Left hindlimb (tissue), 1 donor: Measurements from ENCODE around the gene MTUS2.
A peak's percentile ranks its signal among the peaks of the same experiment; 100 is the strongest.

Source experiments
- DNase-seq: peaks from one replicate; pipeline ENCODE4 v3.0.0-alpha.2; 2018

The MTUS2 gene

DNA sequence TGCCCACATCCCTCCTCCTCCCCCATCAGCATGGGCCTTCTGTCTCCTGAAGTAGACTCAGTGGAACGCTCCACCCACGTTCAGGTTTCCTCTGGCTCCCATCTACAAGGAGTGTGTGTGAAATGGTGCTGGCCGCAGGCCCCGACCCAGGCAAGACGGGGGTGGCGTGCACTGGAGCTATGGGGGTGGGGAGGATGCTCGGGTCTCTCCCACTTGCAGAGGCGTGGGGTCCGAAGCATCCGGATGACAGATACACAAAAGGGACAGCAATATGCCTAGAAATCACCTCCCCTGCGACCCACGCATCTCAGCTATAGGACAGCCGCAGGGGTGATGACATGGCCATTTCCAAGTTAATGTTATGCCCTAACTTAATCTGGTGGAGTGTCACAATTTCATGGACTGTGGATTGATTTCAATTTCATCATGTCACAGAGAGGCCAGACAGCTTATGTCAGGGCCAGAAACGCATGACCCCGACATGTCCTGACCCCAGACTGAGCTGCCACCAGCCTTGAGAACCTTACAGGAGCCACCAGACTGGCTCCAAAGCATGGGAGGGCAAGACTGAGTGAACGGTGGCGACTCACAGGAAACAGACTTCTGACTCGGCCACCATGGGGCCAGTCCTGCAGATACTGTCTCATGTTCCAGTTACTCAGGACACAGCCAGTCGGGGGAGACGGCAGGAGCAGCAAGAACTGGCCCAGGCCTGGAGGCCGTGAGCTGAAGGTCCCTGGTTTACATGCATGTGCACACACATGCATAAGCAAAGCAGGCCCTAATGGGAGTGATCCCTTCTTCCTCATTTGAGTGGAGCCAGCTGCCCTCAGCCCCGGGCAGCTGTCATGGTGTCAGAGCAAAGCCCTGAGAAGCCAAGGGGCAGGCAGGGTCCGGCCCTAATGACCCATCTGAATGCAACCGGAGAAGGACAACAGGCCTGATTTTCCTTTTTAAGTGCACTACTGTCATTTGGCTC, 693.2 kb downstream of the MTUS2 start:
- no peak for DNase-seq

DNA sequence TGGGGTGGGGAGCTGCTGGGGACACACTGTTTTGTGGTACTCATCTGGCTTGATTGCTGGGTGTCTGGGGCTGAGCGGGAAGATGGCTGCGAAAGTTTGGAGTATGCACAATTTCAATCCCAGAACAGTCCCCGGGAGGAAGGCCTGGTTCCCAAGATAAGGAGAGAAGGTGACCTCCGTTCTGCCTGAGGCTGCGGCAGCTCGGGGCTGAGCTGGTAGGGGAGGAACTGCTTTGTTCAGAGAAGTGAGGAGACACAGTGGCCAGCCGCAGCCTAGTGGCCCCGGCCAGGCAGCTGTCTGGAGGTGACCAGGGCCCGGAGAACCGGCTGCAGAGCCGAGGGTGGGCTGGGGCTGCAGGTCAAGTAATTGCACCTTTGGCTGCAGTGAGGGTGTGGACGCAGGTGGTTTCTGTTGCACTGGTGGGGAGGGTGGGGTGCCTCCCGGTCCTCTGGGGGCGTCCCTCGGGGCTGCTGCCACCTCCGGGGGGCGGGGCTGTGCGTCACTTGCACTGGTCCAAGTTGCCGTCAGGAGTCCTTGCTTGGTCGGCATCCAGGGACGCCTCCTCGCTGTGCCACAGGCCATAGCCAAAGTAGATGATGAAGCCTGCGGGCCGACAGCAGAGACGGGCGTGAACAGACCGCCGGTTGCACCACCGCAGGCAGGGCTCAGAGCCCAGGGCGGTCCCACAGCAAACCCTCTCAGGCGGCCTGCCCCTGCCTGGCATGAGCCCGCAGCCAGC, 694.0 kb downstream of the MTUS2 start:
- no peak for DNase-seq

DNA sequence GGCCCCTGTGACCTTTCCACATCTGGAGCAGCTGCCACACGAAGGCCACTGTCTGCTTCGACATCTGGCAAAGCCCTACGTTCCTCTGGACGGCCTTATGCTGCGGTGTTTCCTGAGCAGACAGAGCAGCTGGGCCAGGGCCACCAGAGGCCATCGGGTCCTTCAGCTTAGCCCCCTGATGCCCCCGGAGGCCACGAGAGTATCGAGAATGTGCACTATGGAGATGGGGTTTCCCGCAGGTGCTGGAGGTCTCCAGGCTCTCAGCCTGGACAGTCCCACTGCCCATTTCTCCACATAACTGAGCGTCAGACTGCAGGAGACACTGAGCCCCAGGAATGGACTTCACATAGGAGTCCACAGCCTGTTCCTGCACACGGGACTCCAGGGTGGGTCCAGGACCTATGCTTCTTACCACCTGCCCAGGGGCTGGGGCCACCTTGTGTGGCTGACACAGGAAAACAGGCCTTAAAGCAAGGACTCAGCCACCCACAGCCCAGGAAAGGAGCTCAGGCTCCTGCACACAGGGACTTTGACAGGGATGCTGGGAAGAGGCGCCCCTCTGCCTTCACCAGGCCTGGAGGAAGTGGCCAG, 694.7 kb downstream of the MTUS2 start:
- no peak for DNase-seq

DNA sequence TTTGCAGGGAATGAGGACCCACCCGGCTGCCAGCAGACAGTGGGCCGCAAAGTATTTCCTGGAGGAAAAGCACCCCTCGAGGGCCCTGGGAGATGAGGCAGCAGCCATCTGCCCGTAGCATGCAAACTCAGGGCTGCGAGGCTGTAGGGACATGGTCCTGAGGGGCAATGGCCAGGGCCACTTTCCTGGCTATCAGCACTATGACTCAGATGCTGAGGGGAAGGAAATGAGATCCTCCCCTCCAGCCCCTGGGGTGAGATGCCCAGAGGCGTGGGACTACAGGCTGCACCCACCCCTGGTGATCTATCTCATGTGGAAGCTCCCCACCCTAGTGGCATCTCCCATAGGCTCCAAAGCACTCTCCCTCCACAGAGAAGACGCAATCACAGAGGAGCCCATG, 695.2 kb downstream of the MTUS2 start:
- no peak for DNase-seq

DNA sequence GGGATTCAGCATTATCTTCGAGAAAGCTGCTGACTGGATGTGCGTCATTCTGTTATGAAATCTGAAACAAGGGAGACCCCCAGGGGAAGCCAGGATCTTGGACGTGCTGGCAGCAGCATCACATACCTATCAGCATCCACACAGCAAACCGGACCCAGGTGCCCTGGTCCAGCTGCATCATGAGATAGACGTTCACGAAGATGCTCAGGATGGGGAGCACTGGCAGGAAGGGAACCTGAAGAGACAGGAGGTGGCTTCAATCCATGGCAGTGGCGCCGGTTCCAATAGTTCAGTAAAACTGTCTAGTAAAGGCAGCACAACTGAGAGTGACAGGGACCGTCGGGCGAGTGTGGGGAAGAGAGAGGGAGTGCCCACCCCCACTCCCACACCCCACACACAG, 695.9 kb downstream of the MTUS2 start:
- no peak for DNase-seq

DNA sequence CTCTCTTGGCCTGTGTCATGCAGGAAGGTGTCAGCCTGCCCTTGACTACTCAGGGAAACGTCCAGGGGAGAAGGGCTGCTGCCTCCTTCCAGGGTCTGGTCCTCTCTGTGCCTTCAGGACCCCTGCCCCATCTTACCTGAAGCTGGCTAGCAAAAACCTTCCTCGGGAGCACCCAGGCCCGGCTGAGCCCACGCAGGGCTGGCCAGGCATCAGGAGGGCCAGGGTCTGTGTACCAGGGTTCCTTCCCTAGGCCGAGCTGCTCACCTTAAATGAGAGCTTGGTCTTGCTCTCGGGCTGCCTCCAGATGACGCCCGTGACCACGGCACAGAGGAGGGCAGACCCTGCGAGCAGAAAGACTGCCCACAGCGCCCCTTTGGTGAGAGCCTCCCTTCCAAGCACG, 696.7 kb downstream of the MTUS2 start:
- no peak for DNase-seq

DNA sequence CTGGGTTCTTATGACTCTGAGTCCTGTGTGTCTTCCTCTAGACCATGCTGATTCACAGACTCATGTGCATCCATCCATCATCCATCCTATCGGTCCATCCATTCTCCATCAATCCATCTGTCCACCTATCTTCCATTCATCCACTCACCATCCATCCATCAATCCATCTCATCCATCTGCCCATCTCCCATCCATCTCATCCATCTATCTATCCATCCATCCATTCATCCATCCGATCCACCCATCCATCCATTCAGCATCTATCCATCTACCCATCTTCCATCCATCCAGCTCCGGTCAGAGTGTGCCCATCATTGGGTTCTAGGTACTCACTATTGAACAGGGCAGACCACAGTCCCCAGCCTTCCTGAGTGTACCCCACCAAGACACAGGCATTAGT, 699.8 kb downstream of the MTUS2 start:
- no peak for DNase-seq

DNA sequence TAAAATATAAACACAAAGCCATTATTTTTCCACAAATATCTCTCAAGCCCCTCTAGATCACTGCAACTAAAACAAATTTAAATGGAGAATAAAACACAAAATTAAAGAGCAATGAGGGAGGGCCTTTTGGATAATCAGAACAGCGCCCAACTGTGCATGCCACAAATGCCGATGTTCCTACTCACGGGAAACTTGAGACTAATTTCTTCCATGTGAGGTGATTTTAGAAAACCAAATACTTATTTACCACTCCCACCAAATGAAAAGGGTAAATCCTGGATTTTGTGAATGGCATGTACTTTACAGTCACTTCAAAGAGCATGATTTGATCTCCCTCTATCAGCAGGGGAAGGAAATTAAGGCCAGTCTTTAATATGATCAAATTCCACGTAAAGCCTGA, 700.5 kb downstream of the MTUS2 start:
- no peak for DNase-seq

DNA sequence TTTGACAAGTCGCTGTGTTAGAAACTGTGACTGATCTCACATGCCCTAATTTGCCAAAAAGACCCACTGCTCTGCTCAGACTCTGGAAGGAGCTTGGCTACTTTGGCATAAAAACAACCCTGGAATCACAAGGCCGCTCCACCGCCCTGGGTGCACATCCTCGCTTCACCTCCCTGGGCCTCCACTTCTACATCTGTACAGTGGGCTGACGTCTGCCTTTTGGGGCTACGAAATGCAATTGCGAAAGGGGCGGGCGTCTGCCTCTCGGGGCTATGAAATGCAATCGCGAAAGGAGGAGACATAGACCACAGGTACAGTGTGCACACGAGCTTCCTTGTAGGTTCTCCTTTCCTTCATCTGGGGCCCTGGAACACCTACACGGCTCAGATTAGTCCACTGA, 701.2 kb downstream of the MTUS2 start:
- DNase-seq: no peak

DNA sequence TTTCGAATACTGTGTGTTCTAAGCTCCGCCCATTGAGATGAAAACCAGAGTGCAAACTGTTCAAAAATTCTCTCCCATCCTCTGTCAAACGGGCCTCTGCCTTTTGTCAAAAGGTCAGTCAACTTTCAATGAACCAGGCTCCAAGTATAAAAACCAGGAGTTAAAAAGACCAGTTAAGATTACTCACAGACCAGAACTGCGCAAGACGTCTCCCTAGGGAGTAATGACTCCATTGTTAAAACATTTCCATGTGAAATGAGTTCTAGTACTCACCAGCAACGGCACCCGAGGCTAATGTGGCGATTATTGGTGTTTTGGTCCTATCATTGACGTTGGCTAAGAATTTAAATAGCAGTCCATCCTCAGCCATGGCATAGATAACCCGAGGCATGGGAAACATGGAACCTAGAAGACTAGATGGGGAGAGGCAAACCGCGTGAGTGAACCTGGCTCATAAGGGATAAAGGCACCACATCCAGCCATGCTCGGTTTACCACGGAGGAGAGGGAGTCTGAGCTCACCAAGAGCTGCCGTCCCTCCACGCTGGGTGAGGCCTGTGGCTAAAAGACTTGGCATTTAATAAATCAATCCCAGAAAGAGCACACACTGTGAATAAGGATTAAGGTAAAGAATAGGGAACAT, 702.0 kb downstream of the MTUS2 start:
- no peak for DNase-seq

DNA sequence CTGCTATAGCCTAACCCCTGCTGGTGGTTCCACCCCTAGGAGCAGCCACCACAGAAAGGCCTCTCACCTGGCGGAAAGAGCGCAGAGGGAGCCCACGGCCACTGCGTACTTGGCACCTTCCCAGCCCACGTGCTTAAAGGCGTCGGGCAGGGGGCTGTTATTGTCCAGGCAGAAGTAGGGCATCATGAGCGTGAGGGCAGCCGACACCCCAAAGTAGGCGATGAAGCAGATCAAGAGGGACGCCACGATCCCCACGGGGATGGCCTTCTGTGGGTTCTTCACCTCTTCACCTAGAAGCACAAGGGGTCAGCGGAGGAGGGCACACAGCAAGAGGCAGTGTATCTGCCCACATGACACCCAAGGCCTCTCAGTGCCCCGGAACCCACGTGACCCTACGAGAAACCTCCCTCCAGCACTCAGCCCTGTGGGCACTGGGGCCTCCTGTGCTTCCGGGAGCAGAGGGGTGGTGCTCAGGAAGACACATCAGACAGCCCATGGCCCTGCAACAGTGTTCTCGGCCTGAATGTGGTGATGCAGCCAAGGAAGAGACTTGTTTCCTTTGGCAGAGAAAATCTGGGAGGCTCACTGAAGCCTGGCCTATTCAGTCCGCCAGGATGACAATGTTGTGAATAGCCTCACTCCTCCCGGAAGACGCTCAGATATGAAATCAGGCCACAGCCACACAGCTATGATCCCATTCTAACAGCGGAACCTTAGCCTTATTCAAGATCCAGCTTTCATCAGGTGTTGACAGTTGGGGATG, 703.2 kb downstream of the MTUS2 start:
- peak; percentile 36 for DNase-seq

DNA sequence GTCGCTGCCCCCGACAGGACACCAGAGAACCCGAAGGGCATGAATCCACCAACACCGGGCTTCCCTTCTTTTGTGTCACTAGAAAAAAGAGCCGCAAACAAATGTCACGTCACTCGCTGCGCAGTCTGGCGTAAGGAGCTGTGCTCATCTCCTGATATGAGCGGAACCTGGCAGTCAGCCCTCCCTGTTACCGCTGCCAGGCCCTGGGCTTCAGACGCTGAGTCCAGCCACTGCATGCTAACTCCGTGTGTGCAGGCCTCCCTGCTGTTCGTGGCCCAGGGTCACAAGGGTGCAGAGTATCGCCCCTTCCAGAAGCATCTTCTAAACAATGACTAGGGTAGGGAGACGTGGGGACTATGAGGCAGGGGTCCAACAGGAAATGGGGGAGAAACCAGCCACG, 704.0 kb downstream of the MTUS2 start:
- no peak for DNase-seq

DNA sequence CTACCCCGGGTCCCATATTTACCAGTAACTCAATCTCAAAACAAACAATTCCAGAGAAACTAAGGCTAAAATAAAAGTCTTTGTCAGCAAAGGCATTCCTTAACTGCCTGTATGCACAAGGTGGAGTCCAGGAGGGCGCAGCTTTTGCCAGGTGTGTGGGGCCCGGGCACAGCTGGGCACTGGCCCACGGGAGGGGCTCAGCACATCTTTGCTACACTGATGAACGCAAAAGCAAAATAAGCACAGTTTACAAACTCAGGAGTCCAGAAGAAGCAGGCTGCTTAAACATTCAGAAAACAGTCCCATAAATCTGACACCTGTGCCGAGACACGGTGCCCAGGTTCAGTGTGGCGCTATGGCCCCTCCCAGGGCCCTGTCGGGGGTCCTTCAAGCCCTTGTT, 704.5 kb downstream of the MTUS2 start:
- DNase-seq: no peak

DNA sequence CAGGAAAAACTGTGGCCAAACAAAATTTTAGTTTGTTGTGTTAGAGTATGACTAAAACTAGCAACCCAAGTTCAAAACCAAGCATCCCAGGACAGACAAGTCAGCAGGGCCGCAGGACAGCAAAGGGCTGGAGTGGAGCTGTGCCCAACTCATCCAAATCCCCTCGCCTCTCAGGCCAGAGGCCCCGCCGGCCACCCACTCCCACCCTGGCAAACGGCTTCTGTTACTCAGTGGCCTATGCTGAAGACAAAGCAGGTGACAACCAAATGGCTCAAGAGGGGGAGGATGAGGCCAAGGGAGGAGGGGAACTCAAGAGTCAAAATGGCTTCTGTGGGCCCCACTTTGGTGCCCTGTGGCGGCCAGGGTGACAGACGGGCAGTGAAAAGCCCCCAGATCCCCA, 705.6 kb downstream of the MTUS2 start:
- no peak for DNase-seq

DNA sequence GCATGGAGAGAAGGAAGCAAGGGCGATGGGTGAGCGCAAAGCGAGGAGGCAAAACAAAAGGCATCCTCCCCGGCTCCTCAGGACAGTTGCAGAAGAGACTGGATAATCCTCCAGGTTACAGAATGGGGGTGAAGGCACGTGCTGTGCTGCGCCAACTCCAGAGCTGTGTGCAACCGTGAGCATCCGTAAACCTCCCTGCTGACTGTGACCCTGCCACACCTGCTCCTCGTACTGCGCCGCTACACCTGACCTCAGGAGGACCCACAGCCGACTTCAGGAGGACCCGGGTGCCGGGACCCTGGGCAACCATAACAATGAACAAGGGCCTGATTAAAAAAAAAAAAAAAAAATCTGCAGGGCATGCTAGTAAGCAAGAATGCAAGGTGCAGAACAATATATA, 706.6 kb downstream of the MTUS2 start:
- no peak for DNase-seq

DNA sequence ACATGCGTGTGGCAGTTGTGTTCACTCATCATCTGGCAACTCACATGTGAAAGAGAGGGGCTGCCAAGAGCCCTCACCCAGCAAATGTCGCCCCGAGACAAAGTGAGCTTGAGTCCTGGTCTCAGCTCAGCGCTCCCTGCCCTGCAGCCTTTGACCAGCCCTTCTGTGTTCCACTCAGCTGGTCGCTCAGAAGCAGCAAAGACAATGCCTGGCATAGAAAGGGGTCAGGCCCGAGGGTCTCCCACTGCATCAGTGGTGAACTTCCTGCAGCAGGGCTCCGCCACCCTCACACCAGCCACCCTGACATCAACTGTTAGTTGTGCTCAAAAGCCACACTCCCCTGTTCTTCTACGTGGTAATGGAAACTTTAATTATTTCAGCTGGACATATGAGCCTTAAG, 707.4 kb downstream of the MTUS2 start:
- DNase-seq: no peak

DNA sequence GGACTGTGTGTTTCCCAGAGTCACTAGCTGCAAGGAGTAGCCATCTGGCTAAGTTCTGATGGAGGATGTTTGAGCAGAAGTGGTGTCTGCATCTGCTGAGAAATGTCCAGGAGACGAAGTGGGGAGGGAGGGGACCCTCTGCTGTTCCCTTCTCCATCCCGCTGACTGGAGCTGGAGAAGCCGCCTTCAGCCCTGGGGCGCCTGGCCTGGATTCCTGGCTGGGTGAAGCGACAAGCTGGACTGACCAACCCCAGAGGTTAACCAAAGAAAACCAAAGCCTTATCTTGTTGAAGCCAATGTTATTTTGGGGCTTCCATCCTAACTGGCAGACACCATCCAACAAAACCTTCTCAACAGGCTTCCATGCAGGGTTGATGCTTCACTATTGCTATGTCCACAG, 707.8 kb downstream of the MTUS2 start:
- DNase-seq: no peak

DNA sequence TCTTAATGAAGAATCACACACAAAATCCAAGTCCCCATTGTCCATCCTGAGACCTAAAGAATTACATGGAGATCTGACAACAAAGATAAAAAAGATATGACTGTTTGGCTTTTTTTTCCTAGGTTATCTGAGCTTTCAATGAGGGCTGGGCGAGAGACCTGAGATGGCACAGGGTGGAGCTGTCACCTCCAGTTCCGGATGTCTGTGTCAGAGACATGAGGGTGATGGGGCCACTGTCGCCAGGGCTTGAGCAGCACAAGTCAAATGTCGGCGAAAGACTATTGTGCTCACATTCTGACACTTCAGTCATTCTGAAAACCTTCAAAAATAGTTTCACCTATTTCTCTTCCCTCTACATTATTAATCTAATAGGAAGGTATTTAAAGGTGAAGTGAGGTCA, 709.6 kb downstream of the MTUS2 start:
- DNase-seq: no peak

DNA sequence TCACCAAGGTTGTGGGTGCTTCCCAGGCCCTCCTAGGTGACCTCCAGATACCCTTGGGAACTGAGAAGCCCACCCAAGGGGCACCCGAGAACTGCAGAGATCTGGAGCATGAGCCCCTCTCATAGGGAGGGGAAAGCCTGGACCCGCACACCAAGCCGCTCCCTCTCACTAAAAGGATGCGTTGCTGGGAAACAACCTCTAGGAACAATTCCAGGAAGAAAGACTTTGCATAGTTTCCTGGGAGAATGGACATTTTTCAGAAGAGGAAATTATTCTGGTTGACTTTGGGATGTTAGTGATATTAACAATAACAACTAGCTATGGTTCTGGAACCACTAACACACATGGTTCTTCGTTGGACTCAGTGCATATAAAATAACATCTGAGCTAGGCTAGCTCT, 710.8 kb downstream of the MTUS2 start:
- DNase-seq: no peak

DNA sequence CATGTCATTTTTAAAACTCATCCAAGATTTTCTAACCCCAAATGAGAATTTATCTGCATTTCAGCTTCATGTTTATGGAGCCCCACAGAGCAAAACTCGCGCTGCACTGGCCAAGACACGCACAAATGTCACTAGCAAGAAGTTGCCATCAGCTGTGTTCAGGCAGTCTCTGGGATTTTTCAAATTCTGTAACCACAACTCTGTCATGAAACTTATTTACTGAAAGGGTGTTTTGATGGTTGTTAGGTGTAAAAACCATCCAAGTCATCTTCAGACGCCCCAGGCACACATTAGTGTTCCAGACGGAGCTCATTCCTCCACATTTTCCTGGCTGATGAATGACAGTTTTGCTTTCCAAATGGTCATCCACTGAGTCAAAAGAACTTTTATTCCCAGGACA, 712.0 kb downstream of the MTUS2 start:
- peak; percentile 76 for DNase-seq

DNA sequence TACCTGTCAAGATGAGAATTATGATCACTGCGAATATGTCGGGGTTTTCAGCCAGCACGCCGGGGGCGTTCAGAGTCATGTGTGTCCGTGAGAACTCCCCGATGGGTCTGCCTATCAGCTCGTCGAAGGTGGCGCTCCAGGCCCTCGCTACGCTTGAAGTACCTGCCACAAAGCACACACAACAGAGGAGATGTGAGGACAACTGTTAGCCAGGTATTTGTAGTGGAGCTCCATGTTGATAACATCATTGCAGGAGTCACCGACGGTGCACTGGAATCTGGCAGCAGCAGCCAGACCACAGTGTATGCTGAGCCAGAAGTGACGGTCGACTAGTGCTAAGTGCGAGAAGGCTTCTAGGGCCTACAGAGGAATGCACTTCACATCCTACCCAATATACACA, 712.7 kb downstream of the MTUS2 start:
- no peak for DNase-seq

DNA sequence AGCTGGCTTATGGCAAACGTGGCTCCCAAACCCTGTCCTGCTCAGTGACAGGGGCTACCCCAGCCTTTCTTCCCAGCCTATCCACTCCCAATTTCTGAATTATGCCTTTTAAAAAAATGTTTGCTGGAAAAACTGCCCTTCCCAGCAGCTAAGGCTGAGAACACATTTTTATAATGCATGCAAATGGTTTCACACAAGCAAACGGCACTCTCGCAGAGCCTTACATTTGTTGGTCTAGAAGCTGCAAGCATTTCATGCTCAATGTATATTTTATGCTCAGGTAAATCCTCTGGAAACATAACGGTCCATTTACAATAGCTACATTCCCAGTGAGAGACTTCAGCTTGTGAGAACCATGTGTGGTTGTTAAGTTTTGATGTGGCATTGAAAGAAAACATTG, 713.9 kb downstream of the MTUS2 start:
- DNase-seq: no peak
